Measurements from ENCODE around the gene HERPUD2.

HERPUD2 gene

DNA sequence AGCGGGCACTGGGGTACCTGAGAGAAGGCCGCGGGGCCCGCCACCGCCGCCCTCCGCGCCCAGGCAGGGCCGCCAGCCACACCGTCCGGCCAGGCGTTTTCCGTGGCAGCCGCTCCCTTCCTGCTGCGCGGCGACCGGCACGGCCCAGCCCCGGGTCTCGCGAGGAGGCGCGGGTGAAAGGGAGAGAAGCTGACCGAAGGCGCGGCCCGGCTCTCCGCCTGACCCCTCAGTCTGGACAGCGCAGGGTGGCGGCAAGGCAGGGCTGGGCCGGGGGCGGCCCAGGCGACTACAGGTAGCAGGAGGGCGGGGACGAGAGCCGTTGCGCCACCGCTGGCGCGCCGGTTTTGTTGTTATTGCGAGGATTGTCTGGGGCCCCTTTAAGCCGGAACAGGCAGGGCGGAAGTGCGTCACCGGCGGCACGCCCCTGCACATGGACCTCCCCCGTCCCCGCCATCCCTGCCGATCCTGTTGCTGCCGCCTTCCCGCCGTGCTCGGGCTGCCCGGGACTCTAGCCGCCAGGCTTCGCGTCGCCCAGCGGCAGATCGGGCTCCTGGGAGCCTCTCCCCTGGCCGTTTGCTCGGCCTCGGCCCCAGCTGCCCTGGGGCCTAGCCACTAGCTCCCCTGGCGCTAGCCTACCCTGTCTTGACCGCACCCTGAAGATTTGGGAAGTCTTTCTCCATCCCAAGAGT, at the start of gene HERPUD2:
Gene HERPUD2 (minus strand): TSS at position 352 of the 689 bp plus-strand sequence. CDS start 805 bp downstream, outside the sequence.
- peak; percentile 85 to 97 (median 96) for DNase-seq

DNA sequence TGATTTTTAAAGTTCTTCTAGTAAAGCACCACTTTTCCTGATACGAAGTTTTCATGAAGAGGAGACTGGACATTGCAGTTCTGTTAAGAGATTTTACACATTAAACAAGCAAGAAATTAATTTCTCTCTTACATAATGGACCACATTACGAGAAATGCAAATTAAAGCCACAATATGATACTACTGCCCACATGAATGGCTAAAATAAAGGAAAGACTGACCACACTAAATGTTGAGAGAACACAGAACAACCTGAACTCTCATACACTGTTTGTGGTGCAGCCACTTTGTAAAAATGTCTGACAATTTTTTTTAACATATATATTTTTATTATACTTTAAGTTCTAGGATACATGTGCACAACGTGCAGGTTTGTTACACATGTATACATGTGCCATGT, 44.0 kb upstream of the HERPUD2 start:
- no peak for DNase-seq

- no peak for DNase-seq
Measured at GRCh38 chr7:35736725-35737124, 41.8 kb upstream of the HERPUD2 start.

DNA sequence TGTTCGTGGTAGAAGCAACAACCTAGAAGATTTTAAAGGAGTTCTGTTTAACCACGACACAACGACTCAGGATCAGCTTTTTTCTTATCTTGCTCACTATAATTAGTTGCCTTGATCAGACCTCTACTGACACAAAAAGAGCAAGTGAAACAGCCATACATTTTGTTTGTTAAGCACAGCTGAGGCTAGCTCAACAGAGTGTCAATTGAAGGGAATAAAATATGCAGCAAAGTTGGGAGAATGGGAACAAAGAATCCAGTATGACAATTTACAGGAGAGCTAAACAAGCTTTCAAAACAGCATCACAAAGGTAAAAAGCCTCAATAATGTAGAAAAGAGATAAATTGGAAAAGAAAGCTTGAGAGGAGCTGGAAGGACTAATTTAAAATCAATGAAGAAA, 40.5 kb upstream of the HERPUD2 start:
- no peak for DNase-seq

DNA sequence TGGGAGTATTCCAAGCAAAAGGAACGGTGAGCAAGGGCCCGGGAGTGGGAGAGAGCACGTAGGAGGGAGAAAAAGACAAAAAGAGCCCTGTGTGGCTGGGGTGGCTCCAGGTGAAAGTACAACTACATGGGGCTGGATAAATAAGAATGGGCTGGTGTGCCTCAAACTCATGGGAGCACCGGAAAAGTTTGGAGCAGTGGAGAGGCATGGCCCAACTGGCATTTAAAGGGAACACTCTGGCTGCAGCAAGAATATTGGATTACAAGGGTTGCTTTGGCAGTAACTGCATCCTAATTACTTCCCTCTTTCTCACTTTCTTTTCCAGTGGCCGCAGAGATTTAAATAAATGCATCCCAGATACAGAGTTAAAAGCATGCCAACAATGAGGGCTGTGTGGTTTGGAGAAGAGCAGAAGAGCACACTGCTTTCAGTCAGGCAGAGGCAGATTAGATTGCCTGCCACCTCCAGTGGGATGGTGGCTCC, 39.1 kb upstream of the HERPUD2 start:
- no peak for DNase-seq

GRCh38 chr7:35731349-35731748, 36.4 kb upstream of the HERPUD2 start:
- no peak for DNase-seq

DNA sequence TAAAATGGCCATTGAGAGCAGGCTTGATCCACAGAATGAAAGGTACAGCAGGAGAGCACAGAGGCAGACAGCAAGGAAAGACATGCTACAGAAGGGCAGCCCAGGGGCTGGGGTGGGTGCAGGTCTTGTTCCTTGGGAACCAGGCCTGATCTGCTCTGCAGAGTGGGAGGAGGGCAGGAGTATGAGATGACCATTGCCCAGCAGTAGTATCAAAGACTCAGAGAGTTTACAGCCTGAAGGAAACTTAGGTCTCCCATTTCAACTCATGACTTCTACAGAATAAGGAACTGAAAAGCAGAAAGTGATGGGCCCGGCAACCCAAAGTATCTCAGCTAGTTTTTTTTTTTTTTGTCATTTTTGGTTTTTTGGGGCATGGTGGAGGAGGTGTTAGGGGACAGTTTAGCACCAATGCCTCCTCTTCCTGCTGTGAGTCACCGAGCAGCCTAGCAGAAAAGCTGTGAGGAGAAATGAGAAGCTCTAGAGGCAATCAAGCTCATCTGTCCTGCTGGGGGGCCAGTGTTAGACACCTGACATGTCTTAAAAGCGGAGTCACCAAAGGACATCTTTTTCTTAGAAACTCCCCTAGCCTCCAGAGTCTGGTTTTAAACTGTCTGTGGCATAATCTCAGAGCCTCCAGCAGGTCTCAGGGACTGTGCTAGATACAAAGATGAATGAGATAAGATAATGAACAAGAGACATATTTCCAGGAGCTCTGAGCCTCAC, 34.3 kb upstream of the HERPUD2 start:
- DNase-seq: no peak

- no peak for DNase-seq
Measured at GRCh38 chr7:35728412-35729060, 33.6 kb upstream of the HERPUD2 start.

- no peak for DNase-seq
Measured at GRCh38 chr7:35727571-35727970, 32.6 kb upstream of the HERPUD2 start.

DNA sequence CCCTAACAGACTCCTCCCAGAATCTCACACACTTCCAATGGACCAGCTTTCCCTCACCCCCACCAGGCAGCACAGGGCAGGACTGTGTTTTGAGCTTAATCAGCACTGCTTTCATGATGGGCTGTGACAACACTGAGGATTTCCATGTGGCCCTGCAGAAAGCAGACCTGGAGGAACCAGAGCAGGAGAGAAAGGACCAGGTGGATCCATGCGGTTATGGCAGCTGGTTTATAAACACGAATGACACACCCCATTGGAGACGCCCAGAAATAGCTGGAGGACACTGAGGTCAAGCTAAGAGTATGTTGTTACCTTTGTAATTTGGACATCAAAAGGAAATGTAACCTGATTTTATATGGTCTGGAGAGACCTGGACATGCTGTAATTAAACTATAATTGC, 31.7 kb upstream of the HERPUD2 start:
- peak in 2 of 3 experiments; percentile 13 to 52 for DNase-seq

- DNase-seq: no peak
Measured at GRCh38 chr7:35725280-35725680, 30.3 kb upstream of the HERPUD2 start.

GRCh38 chr7:35723011-35723410, 28.1 kb upstream of the HERPUD2 start:
- no peak for DNase-seq

DNA sequence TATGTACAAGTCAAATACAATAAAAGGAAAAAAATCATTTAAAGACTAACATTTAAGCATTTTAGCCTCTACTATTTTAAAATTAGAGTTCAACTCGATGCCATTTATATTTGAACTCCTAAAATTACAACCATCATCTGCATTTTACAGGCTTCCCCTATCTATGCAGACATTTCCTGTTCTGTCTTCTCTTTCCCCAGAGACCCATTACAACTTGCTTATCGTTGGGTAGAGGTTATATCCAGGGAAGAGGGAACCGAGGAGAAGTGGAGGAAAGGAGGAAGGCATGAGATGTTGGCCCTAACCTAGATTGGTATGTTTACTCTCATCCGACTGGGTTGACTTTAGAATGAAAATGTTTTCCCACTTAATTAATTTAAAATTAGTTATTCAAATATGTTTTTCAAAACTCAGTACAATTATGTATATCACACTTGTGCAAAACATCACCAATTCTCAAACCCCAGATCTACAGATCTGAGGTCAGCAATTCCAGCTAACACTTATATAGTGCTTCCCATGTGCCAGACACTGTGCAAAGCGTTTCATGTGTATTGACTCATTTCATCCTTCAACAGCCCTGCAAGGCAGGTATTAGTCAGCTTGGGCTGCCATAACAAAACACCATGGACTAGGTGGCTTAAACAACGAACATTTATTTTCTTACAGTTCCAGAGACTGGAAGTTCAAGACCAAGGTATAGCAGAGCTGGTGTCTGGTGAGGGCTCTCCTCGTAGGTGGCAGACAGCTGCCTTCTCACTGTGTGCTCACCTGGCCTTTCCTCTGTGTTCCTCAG, 27.3 kb upstream of the HERPUD2 start:
- DNase-seq: no peak

DNA sequence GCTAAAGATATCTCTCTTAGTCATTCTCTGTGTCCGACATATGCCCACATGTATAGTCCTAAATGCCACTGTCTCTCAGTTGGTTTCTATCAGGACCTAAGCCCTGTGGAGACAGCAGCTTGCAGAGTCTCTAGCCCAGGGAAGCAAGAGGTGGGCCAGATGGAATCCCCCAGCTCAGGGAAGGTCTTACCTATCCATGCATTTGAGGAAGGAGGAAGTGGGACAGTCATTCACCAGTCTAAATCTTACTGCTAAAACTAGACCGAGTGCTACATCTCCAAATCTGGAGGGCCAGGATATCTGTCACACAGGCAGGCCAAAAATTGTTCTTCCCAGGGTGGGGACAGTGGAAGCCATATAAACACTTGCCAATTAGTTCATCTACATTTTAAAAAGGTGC, 26.4 kb upstream of the HERPUD2 start:
- DNase-seq: no peak

DNA sequence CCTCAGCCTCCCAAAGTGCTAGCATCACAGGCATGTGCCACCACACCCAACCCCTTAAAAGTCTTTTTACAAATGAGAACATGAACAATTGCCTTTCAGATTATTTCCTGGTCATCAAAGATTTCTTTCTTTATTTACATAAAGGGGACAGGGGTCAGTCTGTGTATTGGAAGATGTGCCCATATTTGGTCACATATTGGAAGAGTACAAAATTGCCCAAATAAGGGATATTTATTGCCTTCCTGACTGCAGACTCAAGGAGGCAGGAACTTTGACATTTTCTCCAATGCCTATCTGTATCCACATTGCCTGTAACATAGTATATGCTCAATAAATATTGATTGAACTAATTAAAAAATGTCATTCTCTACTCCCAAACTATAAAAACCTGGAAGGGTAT, 25.9 kb upstream of the HERPUD2 start:
- no peak for DNase-seq

DNA sequence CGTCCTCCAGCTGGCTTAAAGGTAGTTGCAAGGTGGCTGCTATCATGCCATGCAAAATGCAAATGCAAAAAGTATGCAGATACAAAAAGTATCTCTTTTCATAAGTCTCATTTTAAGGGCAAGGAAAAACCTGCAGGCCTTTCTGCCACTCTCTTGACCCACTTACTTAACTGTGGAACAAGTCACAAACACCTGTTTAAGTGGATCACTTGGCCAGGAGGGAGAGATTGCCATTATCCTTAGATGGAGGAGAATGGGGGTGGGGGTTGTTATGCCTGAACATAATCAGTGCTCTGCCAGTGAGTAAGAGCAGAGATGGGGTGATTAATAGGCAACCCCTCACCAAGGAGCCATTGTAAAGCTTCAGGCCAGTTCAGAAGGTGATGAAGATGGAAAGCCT, 25.1 kb upstream of the HERPUD2 start:
- no peak for DNase-seq

DNA sequence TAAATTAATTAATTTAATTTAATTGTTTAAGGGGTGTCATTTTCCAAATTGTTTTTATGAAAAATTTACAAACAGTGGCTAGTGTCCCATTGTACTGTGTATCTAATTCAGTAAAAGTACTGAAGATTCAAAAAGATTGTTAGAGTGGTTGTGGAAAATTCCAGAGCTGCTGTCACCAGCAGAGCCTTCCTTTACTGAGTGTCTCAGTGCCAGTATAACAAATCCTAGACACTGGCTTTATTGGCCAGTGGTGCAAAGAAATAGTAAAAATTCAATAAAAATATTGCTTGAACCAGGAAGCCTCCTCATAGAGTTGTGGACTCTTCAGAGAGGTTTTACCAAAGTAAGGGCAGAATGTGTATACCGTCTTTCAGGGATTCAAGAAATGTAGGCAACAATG, 23.1 kb upstream of the HERPUD2 start:
- no peak for DNase-seq

GRCh38 chr7:35717516-35717915, 22.6 kb upstream of the HERPUD2 start:
- DNase-seq: no peak

- no peak for DNase-seq
Measured at GRCh38 chr7:35717013-35717412, 22.1 kb upstream of the HERPUD2 start.

- no peak for DNase-seq
Measured at GRCh38 chr7:35716038-35716803, 21.3 kb upstream of the HERPUD2 start.

DNA sequence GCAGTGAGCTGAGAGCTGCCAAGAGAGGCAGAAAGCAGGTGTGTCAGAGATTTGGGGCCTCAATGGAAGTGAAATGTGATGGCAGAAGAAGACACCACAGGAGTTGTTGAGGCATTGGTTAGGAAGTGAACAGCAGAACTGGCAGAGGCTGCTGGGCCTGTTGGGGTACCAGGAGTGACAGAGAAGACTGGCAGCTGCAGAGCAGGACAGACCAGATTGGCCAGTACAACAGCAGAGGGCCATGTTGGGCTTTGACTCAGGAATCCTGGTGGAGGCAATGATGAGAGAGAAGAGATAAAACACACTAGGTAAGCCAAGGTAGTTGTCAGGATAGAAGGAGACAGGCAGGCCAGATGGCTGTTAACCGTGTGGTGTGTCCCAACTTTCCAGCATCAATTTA, 19.9 kb upstream of the HERPUD2 start:
- no peak for DNase-seq

DNA sequence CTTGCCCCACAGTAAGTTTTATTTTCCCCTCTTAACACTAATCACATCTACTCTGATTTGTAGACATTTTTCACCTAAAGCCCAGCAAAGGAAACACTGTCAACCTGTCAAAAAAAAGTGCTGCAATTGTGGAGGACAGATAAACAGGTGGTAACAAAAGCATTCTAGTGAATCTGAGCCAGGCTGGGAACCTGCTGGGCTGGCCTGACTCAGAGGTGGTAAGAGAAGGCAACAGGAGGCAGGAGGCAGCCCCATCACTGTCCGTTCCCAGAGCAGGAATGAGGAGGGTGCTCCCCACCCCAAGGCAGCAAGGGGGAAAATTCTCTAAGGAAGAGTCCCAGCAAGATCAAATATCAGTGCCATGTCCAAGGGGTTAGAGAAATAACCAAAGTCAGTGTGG, 19.5 kb upstream of the HERPUD2 start:
- DNase-seq: no peak
